Measurements from ENCODE around the gene IVL.

DNA sequence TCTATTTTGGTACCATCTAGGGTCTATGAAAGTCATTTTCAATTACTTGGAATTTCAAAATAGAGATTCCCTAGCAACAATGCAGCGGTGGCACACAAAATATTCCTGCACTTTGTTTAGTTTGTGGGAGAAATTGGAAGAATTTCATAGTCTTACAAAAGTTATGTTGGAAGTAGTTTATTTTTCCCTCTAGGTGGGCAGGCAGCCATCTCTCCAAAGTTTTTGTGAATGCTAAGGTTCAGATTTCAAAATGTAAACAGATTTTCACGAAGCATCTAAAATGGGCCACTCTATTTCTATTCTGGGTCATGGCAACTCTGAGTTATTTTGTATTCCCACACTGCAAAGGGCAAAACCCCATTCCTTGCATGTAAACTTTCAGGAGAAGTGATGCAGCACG is 22.3 kb upstream of the IVL start:
- TF ChIP-seq FOXM1 (IDR thresholded peaks at IDR 0.05; ENCODE audit: low read depth) (no peak), EP300 (IDR thresholded peaks at IDR 0.05; ENCODE audit: borderline replicate concordance in 1 of 2, low read depth in 1 of 2, low read length in 1 of 2) (no peak), FOSL2 (IDR thresholded peaks at IDR 0.05; ENCODE audit: borderline replicate concordance, low read depth) (no peak), SMC3 (IDR thresholded peaks at IDR 0.05; ENCODE audit: low read depth, low read length) (no peak), TAF1 (IDR thresholded peaks at IDR 0.05; ENCODE audit: borderline replicate concordance, low read depth, low read length) (no peak), GABPA (IDR thresholded peaks at IDR 0.05; ENCODE audit: low read depth) (no peak), YY1 (IDR thresholded peaks at IDR 0.05; ENCODE audit: low read depth) (no peak)
- TF ChIP-seq, protein P1, sequence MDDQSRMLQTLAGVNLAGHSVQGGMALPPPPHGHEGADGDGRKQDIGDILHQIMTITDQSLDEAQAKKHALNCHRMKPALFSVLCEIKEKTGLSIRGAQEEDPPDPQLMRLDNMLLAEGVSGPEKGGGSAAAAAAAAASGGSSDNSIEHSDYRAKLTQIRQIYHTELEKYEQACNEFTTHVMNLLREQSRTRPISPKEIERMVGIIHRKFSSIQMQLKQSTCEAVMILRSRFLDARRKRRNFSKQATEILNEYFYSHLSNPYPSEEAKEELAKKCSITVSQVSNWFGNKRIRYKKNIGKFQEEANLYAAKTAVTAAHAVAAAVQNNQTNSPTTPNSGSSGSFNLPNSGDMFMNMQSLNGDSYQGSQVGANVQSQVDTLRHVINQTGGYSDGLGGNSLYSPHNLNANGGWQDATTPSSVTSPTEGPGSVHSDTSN (IDR thresholded peaks at IDR 0.05) = no peak
- TF ChIP-seq, protein P2, sequence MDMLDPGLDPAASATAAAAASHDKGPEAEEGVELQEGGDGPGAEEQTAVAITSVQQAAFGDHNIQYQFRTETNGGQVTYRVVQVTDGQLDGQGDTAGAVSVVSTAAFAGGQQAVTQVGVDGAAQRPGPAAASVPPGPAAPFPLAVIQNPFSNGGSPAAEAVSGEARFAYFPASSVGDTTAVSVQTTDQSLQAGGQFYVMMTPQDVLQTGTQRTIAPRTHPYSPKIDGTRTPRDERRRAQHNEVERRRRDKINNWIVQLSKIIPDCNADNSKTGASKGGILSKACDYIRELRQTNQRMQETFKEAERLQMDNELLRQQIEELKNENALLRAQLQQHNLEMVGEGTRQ (IDR thresholded peaks at IDR 0.05; ENCODE audit: borderline replicate concordance, low read depth, low read length) = no peak
- TF ChIP-seq, protein P3, sequence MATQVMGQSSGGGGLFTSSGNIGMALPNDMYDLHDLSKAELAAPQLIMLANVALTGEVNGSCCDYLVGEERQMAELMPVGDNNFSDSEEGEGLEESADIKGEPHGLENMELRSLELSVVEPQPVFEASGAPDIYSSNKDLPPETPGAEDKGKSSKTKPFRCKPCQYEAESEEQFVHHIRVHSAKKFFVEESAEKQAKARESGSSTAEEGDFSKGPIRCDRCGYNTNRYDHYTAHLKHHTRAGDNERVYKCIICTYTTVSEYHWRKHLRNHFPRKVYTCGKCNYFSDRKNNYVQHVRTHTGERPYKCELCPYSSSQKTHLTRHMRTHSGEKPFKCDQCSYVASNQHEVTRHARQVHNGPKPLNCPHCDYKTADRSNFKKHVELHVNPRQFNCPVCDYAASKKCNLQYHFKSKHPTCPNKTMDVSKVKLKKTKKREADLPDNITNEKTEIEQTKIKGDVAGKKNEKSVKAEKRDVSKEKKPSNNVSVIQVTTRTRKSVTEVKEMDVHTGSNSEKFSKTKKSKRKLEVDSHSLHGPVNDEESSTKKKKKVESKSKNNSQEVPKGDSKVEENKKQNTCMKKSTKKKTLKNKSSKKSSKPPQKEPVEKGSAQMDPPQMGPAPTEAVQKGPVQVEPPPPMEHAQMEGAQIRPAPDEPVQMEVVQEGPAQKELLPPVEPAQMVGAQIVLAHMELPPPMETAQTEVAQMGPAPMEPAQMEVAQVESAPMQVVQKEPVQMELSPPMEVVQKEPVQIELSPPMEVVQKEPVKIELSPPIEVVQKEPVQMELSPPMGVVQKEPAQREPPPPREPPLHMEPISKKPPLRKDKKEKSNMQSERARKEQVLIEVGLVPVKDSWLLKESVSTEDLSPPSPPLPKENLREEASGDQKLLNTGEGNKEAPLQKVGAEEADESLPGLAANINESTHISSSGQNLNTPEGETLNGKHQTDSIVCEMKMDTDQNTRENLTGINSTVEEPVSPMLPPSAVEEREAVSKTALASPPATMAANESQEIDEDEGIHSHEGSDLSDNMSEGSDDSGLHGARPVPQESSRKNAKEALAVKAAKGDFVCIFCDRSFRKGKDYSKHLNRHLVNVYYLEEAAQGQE (IDR thresholded peaks at IDR 0.05; ENCODE audit: low read depth, low read length) = no peak
- TF ChIP-seq, protein P4, sequence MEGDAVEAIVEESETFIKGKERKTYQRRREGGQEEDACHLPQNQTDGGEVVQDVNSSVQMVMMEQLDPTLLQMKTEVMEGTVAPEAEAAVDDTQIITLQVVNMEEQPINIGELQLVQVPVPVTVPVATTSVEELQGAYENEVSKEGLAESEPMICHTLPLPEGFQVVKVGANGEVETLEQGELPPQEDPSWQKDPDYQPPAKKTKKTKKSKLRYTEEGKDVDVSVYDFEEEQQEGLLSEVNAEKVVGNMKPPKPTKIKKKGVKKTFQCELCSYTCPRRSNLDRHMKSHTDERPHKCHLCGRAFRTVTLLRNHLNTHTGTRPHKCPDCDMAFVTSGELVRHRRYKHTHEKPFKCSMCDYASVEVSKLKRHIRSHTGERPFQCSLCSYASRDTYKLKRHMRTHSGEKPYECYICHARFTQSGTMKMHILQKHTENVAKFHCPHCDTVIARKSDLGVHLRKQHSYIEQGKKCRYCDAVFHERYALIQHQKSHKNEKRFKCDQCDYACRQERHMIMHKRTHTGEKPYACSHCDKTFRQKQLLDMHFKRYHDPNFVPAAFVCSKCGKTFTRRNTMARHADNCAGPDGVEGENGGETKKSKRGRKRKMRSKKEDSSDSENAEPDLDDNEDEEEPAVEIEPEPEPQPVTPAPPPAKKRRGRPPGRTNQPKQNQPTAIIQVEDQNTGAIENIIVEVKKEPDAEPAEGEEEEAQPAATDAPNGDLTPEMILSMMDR (IDR thresholded peaks at IDR 0.05) = no peak
